Peyer's patch (tissue), 4 donors: ENCODE measurements around the gene KCTD2.
A peak's percentile ranks its signal among the peaks of the same experiment; 100 is the strongest.

Experiments
- CTCF ChIP-seq, 6 experiments: fragments of 450-650 bp in 4 of 6; fragments of 200-600 bp in 2 of 6; sonication (generic) in 1 of 6; IDR thresholded peaks; one replicate each; pipeline ENCODE4 v1.5.1; 2017 to 2019; ENCODE audit warnings: antibody characterized with exemption in 6 of 6, mild to moderate bottlenecking in 3 of 6, moderate library complexity in 1 of 6
- POLR2A ChIP-seq, 2 donors: fragments of 450-650 bp; IDR thresholded peaks; one replicate each; pipeline ENCODE4 v1.5.1; 2017; ENCODE audit warnings: antibody characterized with exemption in 2 of 2, mild to moderate bottlenecking in 2 of 2, moderate library complexity in 2 of 2

GRCh38 chr17:75090871-75091854 is 44.1 kb downstream of the KCTD2 start:
- TF ChIP-seq POLR2A (IDR thresholded peaks at IDR 0.05) (peak; percentile 46 to 65), CTCF (IDR thresholded peaks at IDR 0.05) (no peak)
